ENCODE results near the gene RHBDF1.

RHBDF1 gene

GRCh38 chr16:92431-93339 lies 20.3 kb upstream of the RHBDF1 start:
- no peak for DNase-seq

- peak; percentile 49 for DNase-seq
These were observed 19.1 kb upstream of the RHBDF1 start for GRCh38 chr16:91484-91883.

GRCh38 chr16:89391-90302 lies 17.2 kb upstream of the RHBDF1 start:
- DNase-seq, result no peak

- DNase-seq, result no peak
These were observed 16.2 kb upstream of the RHBDF1 start for GRCh38 chr16:88613-89012.

GRCh38 chr16:86483-86952 lies 14.1 kb upstream of the RHBDF1 start:
- DNase-seq, result no peak

- DNase-seq, result no peak
These were observed 13.4 kb upstream of the RHBDF1 start for GRCh38 chr16:85865-86264.

DNA sequence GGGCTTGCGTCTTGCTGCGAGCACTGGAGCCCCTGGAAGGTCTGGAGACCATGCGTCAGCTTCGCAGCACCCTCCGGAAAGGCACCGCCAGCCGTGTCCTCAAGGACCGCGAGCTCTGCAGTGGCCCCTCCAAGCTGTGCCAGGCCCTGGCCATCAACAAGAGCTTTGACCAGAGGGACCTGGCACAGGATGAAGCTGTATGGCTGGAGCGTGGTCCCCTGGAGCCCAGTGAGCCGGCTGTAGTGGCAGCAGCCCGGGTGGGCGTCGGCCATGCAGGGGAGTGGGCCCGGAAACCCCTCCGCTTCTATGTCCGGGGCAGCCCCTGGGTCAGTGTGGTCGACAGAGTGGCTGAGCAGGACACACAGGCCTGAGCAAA lies 13.0 kb upstream of the RHBDF1 start:
- no peak for DNase-seq

- no peak for DNase-seq
These were observed 12.4 kb upstream of the RHBDF1 start for GRCh38 chr16:84718-85406.

DNA sequence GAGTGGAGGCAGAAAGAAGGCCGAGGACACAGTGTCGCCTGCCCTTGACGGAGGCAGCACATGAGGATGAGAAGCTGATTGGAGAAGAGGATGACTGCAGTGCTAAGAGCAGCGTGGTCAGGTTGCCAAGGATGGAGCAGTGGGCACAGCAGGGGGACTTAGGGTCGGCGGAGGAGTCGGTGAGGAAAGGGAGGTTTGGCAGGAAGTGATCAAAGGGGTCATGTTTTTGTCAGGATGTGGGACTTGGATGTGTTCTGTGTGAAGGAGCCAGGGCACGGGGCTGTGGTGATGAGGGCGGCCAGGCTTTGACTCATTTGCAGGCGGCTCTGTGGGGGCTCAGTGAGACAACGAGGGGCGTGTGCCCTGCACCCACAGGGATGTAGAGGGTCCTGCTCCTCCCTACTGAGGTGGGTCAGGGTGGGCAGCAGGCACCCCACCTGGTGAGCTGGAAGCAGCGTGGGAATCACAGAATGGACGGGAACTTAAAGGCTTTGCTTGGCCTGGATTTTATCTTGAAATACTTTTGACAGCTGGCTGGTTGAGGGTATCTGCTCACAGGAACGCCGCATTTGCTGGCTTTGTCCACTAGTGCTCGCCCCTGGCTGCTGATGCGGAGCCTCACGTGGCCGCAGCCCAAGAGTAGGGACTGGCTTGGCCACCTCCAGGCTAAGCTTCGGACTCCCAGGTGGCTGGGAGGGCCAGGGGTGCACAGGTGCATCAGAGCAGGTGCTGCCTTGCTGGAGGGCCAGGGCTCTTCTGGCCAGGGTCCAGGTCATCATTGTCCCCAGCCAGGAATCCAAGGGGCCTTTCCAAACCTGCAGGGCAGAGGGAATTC lies 11.6 kb upstream of the RHBDF1 start:
- no peak for DNase-seq

DNA sequence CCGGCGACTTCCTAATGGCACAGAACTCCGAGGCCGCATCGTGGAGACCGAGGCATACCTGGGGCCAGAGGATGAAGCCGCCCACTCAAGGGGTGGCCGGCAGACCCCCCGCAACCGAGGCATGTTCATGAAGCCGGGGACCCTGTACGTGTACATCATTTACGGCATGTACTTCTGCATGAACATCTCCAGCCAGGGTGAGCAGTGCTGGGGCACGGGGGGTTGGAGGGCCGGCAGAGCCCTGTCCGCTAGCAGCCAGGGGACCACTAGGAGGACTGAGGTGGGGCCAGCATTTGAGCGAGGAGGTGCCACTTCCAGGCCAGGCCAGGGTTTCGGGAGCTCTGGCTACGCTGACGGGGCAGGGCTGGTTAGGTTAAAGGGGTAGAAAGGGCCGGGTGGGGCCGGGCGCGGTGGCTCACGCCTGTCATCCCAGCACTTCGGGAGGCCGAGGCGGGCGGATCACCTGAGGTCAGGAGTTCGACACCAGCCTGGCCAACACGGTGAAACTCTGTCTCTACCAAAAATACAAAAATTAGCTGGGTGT lies 10.7 kb upstream of the RHBDF1 start:
- DNase-seq, result no peak

- DNase-seq, result no peak
These were observed 7.0 kb upstream of the RHBDF1 start for GRCh38 chr16:79151-80054.

DNA sequence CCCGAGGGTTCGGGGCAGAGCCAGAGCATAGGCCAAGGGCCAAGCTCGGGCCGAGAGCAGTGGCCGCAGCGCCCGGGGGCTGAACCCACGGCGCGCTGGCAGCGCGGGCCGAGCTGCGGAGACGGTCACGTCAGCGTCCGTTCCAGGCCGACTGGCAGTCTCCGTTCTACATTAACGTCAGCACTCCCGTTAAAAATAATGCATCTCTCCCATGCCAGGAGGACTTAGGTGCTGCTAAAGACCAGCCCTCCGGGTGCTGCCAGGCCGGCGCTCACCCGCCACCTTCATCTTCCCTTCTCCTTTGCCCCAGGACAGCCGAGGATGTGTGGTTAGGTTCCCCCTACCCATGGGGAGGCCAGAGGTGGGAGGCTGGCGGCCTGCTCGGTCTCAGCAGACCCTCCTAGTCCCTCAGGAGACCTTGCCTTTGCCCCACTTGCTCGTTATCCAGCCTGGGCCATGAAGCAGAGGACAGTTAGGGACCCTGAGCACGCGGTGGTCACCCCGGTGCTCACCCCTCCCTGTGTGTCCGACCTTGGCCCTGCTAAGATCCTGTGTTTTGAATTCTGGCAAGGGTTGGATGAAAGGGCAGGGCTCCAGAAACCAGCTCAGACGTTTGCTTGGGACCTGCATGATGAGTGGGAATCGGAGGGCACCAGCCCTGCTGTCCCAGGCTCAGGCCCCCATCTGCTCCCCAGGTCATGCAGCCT lies 6.2 kb upstream of the RHBDF1 start:
- peak; percentile 61 for DNase-seq

GRCh38 chr16:77807-78443 lies 5.5 kb upstream of the RHBDF1 start, which contains the start of gene MPG:
TSS of gene MPG (plus strand) at chr16:78225. CDS start at chr16:78310, 85 bp downstream.
- peak; percentile 93 for DNase-seq

DNA sequence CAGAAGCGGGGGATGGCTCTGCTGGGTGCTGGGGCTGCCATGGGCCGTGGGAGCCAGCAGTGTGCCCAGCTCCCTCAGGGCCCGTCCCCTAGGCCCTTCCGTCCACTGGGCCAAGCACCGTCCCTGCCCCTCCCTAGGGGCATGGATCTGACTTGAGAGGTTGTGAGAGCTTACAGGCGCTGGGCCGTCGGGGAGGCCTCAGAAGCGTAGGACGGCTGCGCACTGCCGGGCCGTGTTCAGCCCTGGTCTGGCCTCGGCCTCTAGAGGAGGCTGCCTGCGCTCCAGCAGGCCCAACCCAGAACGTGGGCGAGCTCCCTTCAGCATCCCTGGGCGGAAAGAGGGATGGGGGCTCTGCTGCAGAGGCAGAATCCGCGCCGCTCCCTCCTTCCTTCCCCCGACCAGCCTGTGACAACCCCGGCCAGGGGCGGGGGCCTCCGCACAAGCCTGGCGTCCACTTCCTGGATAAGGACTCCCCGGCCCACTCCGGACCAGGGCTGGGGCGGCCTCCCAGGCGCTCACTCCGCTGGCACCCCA lies 4.9 kb upstream of the RHBDF1 start:
- peak; percentile 84 for DNase-seq

GRCh38 chr16:76535-77272 lies 4.3 kb upstream of the RHBDF1 start:
- DNase-seq, result peak; percentile 83

DNA sequence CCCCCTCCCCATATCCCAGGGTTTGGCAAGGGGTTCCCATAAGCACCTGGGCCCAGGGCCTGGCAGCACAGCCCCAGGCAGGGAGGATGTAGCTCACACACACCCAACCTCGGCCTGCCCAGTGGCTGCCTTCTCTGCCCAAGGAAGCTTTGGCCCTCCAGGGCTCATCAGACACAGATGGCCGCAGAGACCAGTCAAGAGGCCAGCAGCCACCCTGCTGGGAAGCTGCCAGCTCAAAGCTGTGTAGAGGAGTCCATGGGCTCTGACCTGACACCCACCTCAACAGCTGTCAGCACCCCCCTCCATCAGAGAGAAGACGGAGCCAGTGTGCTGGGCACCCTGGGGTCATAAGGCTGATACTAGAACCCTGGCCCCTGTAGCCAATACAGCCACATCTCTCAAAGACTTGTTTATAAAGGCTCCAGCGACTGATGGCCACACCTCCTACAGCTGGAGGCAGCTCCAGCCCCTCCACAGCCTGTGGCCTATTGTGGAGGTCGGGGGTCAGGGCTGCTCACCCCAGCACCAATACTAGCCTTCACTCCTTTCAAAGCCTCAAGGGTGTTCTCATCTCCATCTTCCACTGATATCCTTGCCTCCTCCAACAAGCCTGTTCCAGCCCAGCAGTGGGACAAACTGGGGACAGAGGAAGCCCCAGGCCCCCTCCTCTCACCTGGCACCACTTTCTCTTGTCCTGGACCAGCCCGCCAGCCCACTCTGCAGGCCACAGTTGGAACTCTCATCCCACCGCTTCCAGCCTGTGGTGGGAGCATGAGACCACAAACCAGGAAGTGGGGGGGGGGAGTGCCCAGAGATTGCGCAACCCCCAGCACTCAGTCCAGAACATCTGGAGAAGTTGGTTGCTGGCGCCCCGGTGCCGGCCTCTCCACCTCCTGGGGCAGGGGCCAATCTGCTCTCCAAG lies 3.4 kb upstream of the RHBDF1 start:
- peak; percentile 88 for DNase-seq

DNA sequence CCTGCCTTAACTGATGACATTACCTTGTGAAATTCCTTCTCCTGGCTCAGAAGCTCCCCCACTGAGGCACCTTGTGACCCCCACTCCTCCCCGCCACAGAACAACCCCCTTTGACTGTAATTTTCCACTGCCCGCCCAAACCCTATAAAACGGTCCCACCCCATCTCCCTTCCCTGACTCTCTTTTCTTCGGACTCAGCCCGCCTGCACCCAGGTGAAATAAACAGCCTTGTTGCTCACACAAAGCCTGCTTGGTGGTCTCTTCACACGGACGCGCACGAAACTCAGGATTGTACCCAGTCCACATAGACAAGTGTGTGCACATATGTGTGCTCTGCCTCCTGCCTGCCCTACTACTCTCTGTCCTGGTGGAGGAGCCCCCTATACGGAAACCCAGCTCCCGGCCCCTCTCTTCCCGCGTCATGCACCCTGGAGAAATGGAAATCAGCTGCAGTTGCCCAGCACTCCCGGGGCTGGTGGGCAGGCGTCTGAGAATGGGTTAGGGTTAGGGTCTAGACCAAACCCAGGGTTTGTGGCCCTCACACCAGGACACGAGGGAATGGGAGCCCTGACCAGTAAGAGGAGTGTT lies 2.4 kb upstream of the RHBDF1 start:
- DNase-seq, result no peak

Measured in right forelimb (tissue), 1 donor.